ENCODE results near the gene PCDH18. TPM values are rescaled to one million over a fixed set of nuclear protein-coding genes. Genes with fewer than 3 reads are reported as not detected.

Gene PCDH18
- total and polyA plus RNA-seq, 2 experiments from 2014 or later: 19.5 to 68.1 TPM

- no peaks in the 10 kb centered on the region for H3K36me3 ChIP-seq (ENCODE audit: insufficient read depth)
- TF ChIP-seq JUNB (IDR thresholded peaks at IDR 0.05; ENCODE audit: unreplicated experiment): no peak
- TF ChIP-seq ZNF114 (CRISPR knock-in tag; IDR thresholded peaks at IDR 0.05): no peak
- TF ChIP-seq, protein P1, sequence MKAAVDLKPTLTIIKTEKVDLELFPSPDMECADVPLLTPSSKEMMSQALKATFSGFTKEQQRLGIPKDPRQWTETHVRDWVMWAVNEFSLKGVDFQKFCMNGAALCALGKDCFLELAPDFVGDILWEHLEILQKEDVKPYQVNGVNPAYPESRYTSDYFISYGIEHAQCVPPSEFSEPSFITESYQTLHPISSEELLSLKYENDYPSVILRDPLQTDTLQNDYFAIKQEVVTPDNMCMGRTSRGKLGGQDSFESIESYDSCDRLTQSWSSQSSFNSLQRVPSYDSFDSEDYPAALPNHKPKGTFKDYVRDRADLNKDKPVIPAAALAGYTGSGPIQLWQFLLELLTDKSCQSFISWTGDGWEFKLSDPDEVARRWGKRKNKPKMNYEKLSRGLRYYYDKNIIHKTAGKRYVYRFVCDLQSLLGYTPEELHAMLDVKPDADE (IDR thresholded peaks at IDR 0.05): no peak
- TF ChIP-seq ZNF331 (CRISPR knock-in tag; IDR thresholded peaks at IDR 0.05; ENCODE audit: low read depth): no peak
- TF ChIP-seq EZH2phosphoT487 (IDR thresholded peaks at IDR 0.05; ENCODE audit: unreplicated experiment): no peak
- no peak for TF ChIP-seq CTCF (conservative IDR thresholded peaks at IDR 0.05; ENCODE audit: low read depth in 2 of 2)
- TF ChIP-seq CREB1 (CRISPR knock-in tag; IDR thresholded peaks at IDR 0.05; ENCODE audit: low read depth): no peak
- no peak for TF ChIP-seq REST (IDR thresholded peaks at IDR 0.05; ENCODE audit: unreplicated experiment)
- 0 out of 2 replicates have a peak overlapping the region, but pooled peaks have one; percentile 12 for H2AFZ ChIP-seq
- peaks cover 1% of the 10 kb centered on the region for H3K27me3 Mint-ChIP-seq (ENCODE audit: insufficient read depth, low read depth, poor library complexity)
- no peak overlapping the region for H3K4me3 Mint-ChIP-seq
- peaks cover 7% of the 10 kb centered on the region; the same call in 2 of the 3 replicates for H3K36me3 Mint-ChIP-seq (ENCODE audit: low read depth)
- H3K9me3 Mint-ChIP-seq: peaks cover 8% of the 10 kb centered on the region; the same call in 2 of the 3 replicates
- no peaks in the 10 kb centered on the region for H3K79me2 ChIP-seq (replicated peaks; ENCODE audit: insufficient read depth)
- no peaks in the 10 kb centered on the region for H3K9me2 ChIP-seq (ENCODE audit: insufficient read depth)
- H3K27ac ChIP-seq (ENCODE audit: low read depth): no peak overlapping the region
- DNase-seq (ENCODE audit: low spot score) (no peak), ATAC-seq (no peak)
- H3F3A ChIP-seq (replicated peaks; ENCODE audit: low read depth): no peaks in the 10 kb centered on the region
- H3K4me1 ChIP-seq (ENCODE audit: insufficient read depth): peaks cover 14% of the 10 kb centered on the region; the same call in 1 of the 2 replicates
- no peaks in the 10 kb centered on the region for H3K27me3 ChIP-seq (ENCODE audit: insufficient read depth)
- no peak overlapping the region for H3K4me3 ChIP-seq
- H3K4me1 Mint-ChIP-seq: peaks cover 4% of the 10 kb centered on the region; the same call in 1 of the 3 replicates
- H3K27ac Mint-ChIP-seq: no peak overlapping the region
- H3K4me2 ChIP-seq: no peak overlapping the region
- no peaks in the 10 kb centered on the region for H4K20me1 ChIP-seq (replicated peaks; ENCODE audit: insufficient read depth)
These were observed 57.5 kb downstream of the PCDH18 start for GRCh38 chr4:137474711-137475301.
